HL-60 (cell line): ENCODE data around the gene CBLB.

Source experiments
- DNase-seq, 2 experiments: peaks; one replicate each; pipeline ENCODE4 v3.0.0-alpha.2; 2010 to 2020; ENCODE audit warnings: low read depth in 1 of 2, low spot score in 1 of 2
- H3K27ac ChIP-seq: fragments of 250-450 bp; sonication (Bioruptor Pico); replicated peaks from 2 replicates; pipeline ENCODE4 v1.5.1; 2020; ENCODE audit warnings: mild to moderate bottlenecking, moderate library complexity
- H3K27me3 ChIP-seq: fragments of 250-450 bp; sonication (Bioruptor Pico); 2 replicates; pipeline ENCODE4 v1.5.1; 2021; ENCODE audit warnings: mild to moderate bottlenecking, moderate library complexity; ENCODE audit not compliant: insufficient read depth, poor library complexity, severe bottlenecking
- H3K4me3 ChIP-seq: replicated peaks from 2 replicates; pipeline ENCODE4 v1.5.1; 2011; ENCODE audit warnings: mild to moderate bottlenecking, control low read depth, low read length; ENCODE audit not compliant: insufficient read depth
- GABPA ChIP-seq: IDR thresholded peaks from 2 replicates; pipeline ENCODE4 v1.6.1; 2012; ENCODE audit warnings: low read depth
- POLR2AphosphoS5 ChIP-seq: IDR thresholded peaks from 2 replicates; pipeline ENCODE4 v1.6.1; 2012; ENCODE audit warnings: low read depth
- SPI1 ChIP-seq: IDR thresholded peaks from 2 replicates; pipeline ENCODE4 v1.6.1; 2012; ENCODE audit warnings: low read depth, mild to moderate bottlenecking, borderline replicate concordance
- TF ChIP-seq, protein P1 (sequence below): IDR thresholded peaks from one replicate; pipeline ENCODE4 v1.5.1; 2011; ENCODE audit warnings: low read length, control low read depth, inconsistent platforms; ENCODE audit not compliant: insufficient read depth
- TF ChIP-seq, protein P2 (sequence below): IDR thresholded peaks from 2 replicates; pipeline ENCODE4 v1.6.1; 2012; ENCODE audit warnings: low read depth; ENCODE audit not compliant: insufficient replicate concordance

CBLB gene

DNA sequence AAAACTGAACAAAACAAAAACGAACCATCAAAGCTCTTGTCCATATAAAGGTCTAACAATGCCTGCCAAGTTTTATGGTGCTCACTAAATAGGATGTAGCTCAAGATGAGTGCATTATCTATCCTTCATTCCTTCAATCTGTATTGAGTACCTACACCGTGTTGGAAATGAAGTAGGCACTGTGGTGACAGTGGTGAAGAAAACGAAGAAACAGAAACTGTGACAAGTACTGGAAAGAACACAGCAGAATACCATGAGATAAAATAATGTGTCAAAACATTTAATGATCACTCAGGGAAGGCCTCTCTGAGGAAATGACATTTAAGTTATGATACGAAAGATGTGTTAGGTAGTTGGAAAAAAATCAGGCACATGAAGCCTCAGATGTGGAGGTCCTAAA is 36.2 kb downstream of the CBLB start:
- H3K27ac ChIP-seq, result no peak overlapping the region
- H3K27me3 ChIP-seq, result no peaks in the 10 kb centered on the region
- TF ChIP-seq POLR2AphosphoS5 (no peak), GABPA (no peak), SPI1 (no peak)
- no peak for DNase-seq
- H3K4me3 ChIP-seq, result no peak overlapping the region

DNA sequence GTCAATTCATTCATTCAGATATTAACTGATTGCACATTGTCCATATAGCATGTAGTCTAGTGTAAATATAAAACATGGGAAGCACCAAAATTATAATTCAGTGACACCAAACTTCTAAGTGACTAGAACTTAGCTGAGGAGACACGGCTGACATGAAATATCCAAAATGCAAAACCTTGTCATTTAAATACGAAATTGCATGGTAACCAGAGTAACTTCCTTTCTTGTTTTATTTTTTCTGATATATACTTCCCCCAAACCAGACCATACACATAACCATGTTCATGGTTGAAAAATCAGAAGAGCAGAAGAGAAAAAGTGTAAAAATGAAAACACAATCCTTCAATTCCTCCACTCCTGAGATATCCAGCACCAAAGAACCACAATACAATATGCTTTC is 38.0 kb downstream of the CBLB start:
- no peak for DNase-seq

DNA sequence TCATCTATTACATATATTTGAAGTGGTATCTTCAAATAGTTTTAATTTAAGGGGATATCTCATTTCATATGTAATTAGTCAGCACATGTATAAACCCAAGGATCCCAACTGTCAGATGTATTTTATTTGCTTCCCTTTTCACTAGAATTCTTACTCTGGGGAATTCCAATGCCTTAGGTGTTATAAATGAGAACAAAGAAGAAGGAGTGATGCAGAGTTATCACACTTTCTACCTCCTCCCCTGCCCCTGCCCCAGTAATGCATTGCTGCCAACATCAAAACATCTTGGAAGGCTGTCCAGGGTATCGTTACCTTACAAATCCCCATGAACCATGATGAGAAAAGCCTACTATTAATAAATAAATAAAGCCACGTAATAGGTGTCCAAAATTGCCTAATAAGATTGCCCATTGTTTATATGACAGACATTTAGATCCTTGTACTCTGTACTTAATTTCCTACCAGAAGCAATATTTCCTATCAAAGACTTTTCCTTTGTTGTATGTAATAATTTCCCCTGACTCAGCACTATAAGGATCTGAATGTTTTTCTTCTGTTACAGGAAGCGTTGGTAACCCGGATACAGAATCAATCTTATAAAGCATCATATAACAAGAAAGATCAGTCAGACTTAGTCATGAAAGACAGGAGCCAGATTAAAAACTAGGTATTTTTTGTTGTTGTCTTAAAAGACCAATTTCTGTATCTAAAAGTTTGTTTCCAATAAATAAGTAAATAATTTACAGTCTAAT is 38.8 kb downstream of the CBLB start:
- no peaks in the 10 kb centered on the region for H3K27me3 ChIP-seq
- H3K27ac ChIP-seq, result no peak overlapping the region
- no peak for DNase-seq
- H3K4me3 ChIP-seq, result no peak overlapping the region
- TF ChIP-seq POLR2AphosphoS5 (no peak), SPI1 (no peak), GABPA (no peak)
- TF ChIP-seq, protein P1, sequence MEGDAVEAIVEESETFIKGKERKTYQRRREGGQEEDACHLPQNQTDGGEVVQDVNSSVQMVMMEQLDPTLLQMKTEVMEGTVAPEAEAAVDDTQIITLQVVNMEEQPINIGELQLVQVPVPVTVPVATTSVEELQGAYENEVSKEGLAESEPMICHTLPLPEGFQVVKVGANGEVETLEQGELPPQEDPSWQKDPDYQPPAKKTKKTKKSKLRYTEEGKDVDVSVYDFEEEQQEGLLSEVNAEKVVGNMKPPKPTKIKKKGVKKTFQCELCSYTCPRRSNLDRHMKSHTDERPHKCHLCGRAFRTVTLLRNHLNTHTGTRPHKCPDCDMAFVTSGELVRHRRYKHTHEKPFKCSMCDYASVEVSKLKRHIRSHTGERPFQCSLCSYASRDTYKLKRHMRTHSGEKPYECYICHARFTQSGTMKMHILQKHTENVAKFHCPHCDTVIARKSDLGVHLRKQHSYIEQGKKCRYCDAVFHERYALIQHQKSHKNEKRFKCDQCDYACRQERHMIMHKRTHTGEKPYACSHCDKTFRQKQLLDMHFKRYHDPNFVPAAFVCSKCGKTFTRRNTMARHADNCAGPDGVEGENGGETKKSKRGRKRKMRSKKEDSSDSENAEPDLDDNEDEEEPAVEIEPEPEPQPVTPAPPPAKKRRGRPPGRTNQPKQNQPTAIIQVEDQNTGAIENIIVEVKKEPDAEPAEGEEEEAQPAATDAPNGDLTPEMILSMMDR, result no peak
- TF ChIP-seq, protein P2, sequence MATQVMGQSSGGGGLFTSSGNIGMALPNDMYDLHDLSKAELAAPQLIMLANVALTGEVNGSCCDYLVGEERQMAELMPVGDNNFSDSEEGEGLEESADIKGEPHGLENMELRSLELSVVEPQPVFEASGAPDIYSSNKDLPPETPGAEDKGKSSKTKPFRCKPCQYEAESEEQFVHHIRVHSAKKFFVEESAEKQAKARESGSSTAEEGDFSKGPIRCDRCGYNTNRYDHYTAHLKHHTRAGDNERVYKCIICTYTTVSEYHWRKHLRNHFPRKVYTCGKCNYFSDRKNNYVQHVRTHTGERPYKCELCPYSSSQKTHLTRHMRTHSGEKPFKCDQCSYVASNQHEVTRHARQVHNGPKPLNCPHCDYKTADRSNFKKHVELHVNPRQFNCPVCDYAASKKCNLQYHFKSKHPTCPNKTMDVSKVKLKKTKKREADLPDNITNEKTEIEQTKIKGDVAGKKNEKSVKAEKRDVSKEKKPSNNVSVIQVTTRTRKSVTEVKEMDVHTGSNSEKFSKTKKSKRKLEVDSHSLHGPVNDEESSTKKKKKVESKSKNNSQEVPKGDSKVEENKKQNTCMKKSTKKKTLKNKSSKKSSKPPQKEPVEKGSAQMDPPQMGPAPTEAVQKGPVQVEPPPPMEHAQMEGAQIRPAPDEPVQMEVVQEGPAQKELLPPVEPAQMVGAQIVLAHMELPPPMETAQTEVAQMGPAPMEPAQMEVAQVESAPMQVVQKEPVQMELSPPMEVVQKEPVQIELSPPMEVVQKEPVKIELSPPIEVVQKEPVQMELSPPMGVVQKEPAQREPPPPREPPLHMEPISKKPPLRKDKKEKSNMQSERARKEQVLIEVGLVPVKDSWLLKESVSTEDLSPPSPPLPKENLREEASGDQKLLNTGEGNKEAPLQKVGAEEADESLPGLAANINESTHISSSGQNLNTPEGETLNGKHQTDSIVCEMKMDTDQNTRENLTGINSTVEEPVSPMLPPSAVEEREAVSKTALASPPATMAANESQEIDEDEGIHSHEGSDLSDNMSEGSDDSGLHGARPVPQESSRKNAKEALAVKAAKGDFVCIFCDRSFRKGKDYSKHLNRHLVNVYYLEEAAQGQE, result no peak

More for the DNA sequence above, 38.0 kb downstream of the CBLB start:
- Histone ChIP-seq H3K27me3 (no peaks in the 10 kb centered on the region), H3K27ac (no peak overlapping the region), H3K4me3 (no peak overlapping the region)
- no peak for TF ChIP-seq SPI1
- TF ChIP-seq, protein P1, result no peak
- no peak for TF ChIP-seq GABPA
- TF ChIP-seq POLR2AphosphoS5, result no peak
- TF ChIP-seq, protein P2, result no peak

DNA sequence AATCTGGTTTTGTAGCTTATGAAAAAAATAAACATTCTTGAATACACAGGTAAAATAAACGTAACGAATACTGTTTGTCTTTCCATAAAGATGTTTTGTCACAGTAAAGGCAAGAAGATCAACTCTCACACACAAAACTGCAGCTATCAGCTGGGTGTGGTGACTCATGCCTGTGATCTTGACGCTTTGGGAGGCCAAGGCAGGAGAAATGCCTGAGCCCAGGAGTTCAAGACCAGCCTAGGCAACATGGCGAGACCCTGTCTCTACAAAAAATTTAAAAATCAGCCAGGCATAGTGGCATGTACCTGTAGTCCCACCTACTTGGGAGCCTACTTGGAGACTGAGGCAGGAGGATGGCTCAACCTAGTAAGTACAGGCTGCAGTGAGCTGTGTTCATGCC is 39.6 kb downstream of the CBLB start:
- TF ChIP-seq, protein P1, result no peak
- TF ChIP-seq POLR2AphosphoS5, result no peak
- TF ChIP-seq SPI1, result no peak
- H3K27ac ChIP-seq, result no peak overlapping the region
- H3K4me3 ChIP-seq, result no peak overlapping the region
- DNase-seq, result no peak
- H3K27me3 ChIP-seq, result no peaks in the 10 kb centered on the region
